Central memory CD4-positive, alpha-beta T cell (primary cell): ENCODE results near the gene PTPN12.

Experiments used
- DNase-seq: peaks from one replicate; pipeline ENCODE4 v3.0.0; 2022

The PTPN12 gene

DNA sequence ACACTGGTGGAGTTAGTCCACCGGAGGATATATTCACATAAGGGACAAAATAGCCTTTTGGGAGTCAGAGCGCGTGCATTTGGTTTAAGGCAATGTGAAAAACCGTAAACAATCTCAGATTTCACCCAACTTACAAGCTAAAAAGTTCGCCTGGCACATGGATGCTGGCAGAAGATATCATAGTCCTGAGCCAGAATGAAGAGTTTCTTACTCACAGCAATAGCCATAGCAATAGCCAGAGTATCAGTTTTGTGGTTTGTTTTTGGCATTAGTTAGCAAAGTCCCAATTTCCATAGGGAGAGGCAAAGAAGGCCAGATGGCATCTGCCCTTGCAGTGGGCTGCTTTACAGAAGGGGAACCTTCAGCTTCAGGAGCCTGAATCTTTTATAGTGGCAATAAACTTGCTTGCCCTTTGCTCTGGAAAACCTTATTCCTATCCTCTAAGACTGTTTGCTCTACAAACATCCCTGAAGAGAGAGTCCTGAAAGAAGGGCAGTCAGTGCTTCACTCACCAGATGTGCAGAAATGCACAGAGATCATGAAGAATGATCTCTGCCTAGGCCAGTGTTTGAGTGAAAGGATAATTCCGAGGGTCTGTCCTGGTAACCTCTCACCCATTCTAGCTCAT is 130.5 kb downstream of the PTPN12 start:
- DNase-seq: no peak

DNA sequence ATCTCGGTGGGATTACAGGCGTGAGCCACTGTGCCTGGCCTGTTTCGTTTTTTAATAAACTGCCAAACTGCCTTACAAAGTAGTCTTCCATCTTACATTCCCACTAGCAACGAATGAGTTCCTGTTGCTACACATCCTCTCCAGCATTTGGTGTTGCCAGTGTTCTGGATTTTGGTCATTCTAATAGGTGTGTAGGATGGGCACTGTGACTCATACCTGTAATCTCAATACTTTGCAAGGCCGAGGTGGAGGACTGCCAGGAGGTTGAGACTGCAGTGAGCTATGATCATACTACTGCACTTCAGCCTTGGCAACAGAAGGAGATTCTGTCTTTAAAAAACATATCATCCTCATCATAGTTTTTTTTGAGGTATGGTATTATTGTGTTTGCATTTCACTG is 137.8 kb downstream of the PTPN12 start:
- no peak for DNase-seq

DNA sequence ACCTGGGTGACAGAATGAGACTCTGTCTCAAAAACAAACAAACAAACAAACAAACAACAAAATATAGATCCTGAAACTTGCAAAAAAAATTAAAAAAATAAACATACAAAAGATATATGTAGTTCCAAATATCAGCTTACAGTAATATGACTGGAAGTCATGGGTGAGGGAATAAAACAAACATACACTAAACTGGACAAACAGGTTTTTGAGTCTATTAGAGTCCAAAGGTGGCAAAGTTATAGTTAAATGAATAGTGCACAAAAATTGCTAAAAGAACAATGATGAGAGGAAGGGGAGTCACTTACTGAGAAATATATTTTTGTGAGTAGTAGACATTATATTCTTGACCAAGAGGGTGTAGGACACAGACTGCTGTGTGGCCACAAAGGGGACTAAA is 142.5 kb downstream of the PTPN12 start:
- no peak for DNase-seq

DNA sequence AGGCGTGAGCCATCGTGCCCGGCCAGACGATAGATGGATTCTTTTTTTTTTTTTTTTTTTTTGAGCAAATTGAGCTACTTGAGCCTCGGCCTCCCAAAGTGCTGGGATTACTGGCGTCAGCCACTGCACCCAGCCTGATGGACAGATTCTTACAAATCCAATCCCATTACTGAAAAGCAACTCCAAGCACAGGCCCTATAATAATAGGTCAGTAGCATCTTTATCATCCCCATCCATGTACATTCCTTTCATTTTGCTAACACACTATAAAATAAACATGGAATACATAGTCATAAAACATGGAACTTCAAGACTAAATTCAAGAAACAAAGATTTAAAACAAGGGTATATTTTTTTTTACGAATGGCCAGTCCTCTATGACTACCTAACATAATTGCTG is 143.2 kb downstream of the PTPN12 start:
- no peak for DNase-seq

GRCh38 chr7:77684030-77684429 is 146.9 kb downstream of the PTPN12 start:
- no peak for DNase-seq

GRCh38 chr7:77685233-77685632 is 148.1 kb downstream of the PTPN12 start:
- DNase-seq: no peak

- DNase-seq: peak; percentile 24
Measured at GRCh38 chr7:77687100-77687746, 150.1 kb downstream of the PTPN12 start.

- DNase-seq: peak; percentile 14
Measured at GRCh38 chr7:77687747-77688144, 150.7 kb downstream of the PTPN12 start.
